Loucy (cell line): ENCODE results near the gene ACER2.

Experiments used
- EZH2phosphoT487 ChIP-seq: fragments of 200-600 bp; IDR thresholded peaks from 2 replicates; pipeline ENCODE4 v1.6.1; 2018; ENCODE audit warnings: antibody characterized with exemption, mild to moderate bottlenecking, moderate library complexity, borderline replicate concordance
- TF ChIP-seq, protein P1 (sequence below): fragments of 200-600 bp; sonication (generic); conservative IDR thresholded peaks from 2 replicates; pipeline ENCODE4 v1.5.1; 2014; ENCODE audit warnings: mild to moderate bottlenecking, antibody characterized with exemption, low read length

DNA sequence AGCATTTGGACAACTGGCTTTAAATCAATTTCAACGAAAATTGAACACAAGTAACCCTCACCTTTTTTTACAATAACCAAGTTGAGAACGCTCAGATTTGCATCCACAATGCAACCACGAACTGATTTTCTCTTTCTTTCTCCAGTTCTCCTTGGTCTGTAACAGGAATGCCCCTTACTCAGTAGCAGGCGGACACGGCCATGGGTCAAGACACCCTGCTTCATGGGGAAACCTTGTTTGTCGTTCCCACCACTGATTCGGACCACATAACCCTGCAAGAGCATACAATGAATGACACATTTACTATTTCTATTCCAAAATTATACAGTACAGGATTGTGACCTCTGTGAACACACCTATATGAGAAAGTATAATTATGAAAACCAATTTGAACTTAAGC is 30.2 kb upstream of the ACER2 start:
- TF ChIP-seq, protein P1, sequence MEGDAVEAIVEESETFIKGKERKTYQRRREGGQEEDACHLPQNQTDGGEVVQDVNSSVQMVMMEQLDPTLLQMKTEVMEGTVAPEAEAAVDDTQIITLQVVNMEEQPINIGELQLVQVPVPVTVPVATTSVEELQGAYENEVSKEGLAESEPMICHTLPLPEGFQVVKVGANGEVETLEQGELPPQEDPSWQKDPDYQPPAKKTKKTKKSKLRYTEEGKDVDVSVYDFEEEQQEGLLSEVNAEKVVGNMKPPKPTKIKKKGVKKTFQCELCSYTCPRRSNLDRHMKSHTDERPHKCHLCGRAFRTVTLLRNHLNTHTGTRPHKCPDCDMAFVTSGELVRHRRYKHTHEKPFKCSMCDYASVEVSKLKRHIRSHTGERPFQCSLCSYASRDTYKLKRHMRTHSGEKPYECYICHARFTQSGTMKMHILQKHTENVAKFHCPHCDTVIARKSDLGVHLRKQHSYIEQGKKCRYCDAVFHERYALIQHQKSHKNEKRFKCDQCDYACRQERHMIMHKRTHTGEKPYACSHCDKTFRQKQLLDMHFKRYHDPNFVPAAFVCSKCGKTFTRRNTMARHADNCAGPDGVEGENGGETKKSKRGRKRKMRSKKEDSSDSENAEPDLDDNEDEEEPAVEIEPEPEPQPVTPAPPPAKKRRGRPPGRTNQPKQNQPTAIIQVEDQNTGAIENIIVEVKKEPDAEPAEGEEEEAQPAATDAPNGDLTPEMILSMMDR = no peak
- TF ChIP-seq EZH2phosphoT487 = no peak
